ENCODE results near the gene IL17RB. TPM values are rescaled to one million over a fixed set of nuclear protein-coding genes. Genes with fewer than 3 reads are reported as not detected.

IL17RB gene
- polyA plus RNA-seq, 3 donors = 0.13 TPM; not detected in 2

GRCh38 chr3:53806182-53807116 is 39.9 kb upstream of the IL17RB start:
- Mint-ChIP-seq H3K27me3 (ENCODE audit: low read depth in 3 of 3) (peaks cover 3 to 12% (median 8%) of the 10 kb centered on the region in 3 donors), H3K9me3 (no peaks in the 10 kb centered on the region), H3K36me3 (no peaks in the 10 kb centered on the region), H3K27ac (no peak overlapping the region), H3K4me3 (no peak overlapping the region), H3K4me1 (no peaks in the 10 kb centered on the region)
- H3K4me1 ChIP-seq (ENCODE audit: control insufficient read depth in 1 of 2, insufficient read depth in 2 of 2, low read length in 2 of 2) = no peaks in the 10 kb centered on the region
- no peak overlapping the region for H3K4me3 ChIP-seq (replicated peaks in 1 of 3; ENCODE audit: low read depth in 2 of 3, low read length in 3 of 3)
- no peak overlapping the region for H3K9ac ChIP-seq (ENCODE audit: insufficient read depth, low read length, poor library complexity, severe bottlenecking)
- no peak for TF ChIP-seq CTCF (IDR thresholded peaks at IDR 0.05)
- DNase-seq = no peak
- no peaks in the 10 kb centered on the region for H3K9me3 ChIP-seq (replicated peaks in 1 of 2; ENCODE audit: control insufficient read depth in 1 of 2, insufficient read depth in 1 of 2, low read length in 2 of 2)
- H3K36me3 ChIP-seq (replicated peaks in 1 of 2; ENCODE audit: control insufficient read depth in 1 of 2, insufficient read depth in 2 of 2, low read length in 2 of 2) = no peaks in the 10 kb centered on the region
- H3K27ac ChIP-seq (ENCODE audit: low read depth in 1 of 2, low read length in 2 of 2) = no peak overlapping the region
- intact Hi-C loops (cut with micrococcal nuclease) = no loop called here
- no peak overlapping the region for H2AFZ ChIP-seq (ENCODE audit: insufficient read depth, low read depth, low read length, poor library complexity, severe bottlenecking)
- H3K4me2 ChIP-seq (replicated peaks; ENCODE audit: extremely low read depth, low read length, poor library complexity, severe bottlenecking) = no peak overlapping the region
- no peaks in the 10 kb centered on the region for H4K20me1 ChIP-seq (ENCODE audit: insufficient read depth, low read length)
- no peaks in the 10 kb centered on the region for H3K27me3 ChIP-seq (ENCODE audit: control insufficient read depth in 2 of 2, insufficient read depth in 2 of 2, low read length in 2 of 2)
- 83% methylated on average over 1 of the region's 10 CpGs for WGBS (ENCODE audit: insufficient coverage)
- H3K79me2 ChIP-seq (ENCODE audit: insufficient read depth, low read length) = no peaks in the 10 kb centered on the region

GRCh38 chr3:53807117-53807810 is 39.1 kb upstream of the IL17RB start:
- H3K9me3 Mint-ChIP-seq = no peaks in the 10 kb centered on the region

More at GRCh38 chr3:53807117-53807810, 39.1 kb upstream of the IL17RB start:
- Histone ChIP-seq H3K4me1 (ENCODE audit: control insufficient read depth in 1 of 2, insufficient read depth in 2 of 2, low read length in 2 of 2) (no peaks in the 10 kb centered on the region), H3K9ac (ENCODE audit: insufficient read depth, low read length, poor library complexity, severe bottlenecking) (no peak overlapping the region), H3K9me3 (replicated peaks in 1 of 2; ENCODE audit: control insufficient read depth in 1 of 2, insufficient read depth in 1 of 2, low read length in 2 of 2) (no peaks in the 10 kb centered on the region), H3K79me2 (ENCODE audit: insufficient read depth, low read length) (no peaks in the 10 kb centered on the region), H3K4me2 (replicated peaks; ENCODE audit: extremely low read depth, low read length, poor library complexity, severe bottlenecking) (no peak overlapping the region), H3K27me3 (ENCODE audit: control insufficient read depth in 2 of 2, insufficient read depth in 2 of 2, low read length in 2 of 2) (no peaks in the 10 kb centered on the region), H3K27ac (ENCODE audit: low read depth in 1 of 2, low read length in 2 of 2) (no peak overlapping the region), H4K20me1 (ENCODE audit: insufficient read depth, low read length) (no peaks in the 10 kb centered on the region), H2AFZ (ENCODE audit: insufficient read depth, low read depth, low read length, poor library complexity, severe bottlenecking) (no peak overlapping the region), H3K36me3 (replicated peaks in 1 of 2; ENCODE audit: control insufficient read depth in 1 of 2, insufficient read depth in 2 of 2, low read length in 2 of 2) (no peaks in the 10 kb centered on the region), H3K4me3 (replicated peaks in 1 of 3; ENCODE audit: low read depth in 2 of 3, low read length in 3 of 3) (no peak overlapping the region)
- no peak overlapping the region for H3K4me3 Mint-ChIP-seq
- 93% methylated on average over 12 of the region's 15 CpGs for WGBS (ENCODE audit: insufficient coverage)
- peaks cover 3 to 12% (median 8%) of the 10 kb centered on the region in 3 donors for H3K27me3 Mint-ChIP-seq (ENCODE audit: low read depth in 3 of 3)
- intact Hi-C loops (cut with micrococcal nuclease) = no loop called here
- TF ChIP-seq CTCF (IDR thresholded peaks at IDR 0.05) = no peak
- no peak overlapping the region for H3K27ac Mint-ChIP-seq
- no peak for DNase-seq
- H3K36me3 Mint-ChIP-seq = no peaks in the 10 kb centered on the region
- H3K4me1 Mint-ChIP-seq = no peaks in the 10 kb centered on the region
